AG08395 (cell line): Measurements from ENCODE around the gene KISS1.
A peak's percentile ranks its signal among the peaks of the same experiment; 100 is the strongest.

Experiments
- DNase-seq: peaks from one replicate; pipeline ENCODE4 v3.0.0; 2012; ENCODE audit warnings: mixed read lengths, low spot score

The KISS1 gene

GRCh38 chr1:204217648-204218000 lies 21.3 kb upstream of the KISS1 start:
- DNase-seq: no peak

DNA sequence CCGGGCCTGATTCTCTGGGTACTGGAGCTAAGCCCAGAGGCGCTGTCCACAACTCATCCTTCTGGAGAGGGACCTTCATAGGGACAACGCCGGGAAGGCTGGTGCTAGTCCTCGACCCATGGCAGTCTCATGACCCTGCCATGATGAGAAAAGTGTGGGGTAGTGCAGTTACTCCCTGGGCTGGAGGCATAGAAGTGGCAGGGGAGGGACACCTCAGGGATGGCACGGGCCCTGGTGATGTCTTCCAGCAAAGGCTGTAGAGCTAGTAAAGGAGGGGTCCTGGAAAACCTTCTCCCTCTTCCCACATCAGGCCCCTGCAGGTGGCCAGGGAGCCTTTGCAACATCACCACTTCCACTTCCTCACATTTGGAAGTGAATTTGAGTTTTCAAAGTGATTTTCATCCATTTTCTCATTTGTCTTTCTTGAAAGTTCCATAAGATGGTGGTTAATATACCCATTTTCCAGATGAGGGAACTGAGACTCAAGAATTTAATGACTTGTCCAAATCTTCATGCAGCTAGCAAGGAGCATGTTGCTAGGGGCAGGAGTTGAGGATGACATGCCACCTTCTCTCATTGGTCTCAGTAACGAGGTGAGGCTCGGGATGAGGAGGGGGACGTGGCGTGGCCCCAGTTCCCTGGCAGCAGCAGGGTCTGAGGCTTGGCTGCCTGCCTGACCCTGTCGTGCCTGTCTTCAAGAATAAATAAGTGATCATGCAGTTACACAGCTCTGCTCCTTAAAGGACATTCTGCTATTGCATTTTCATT lies 20.8 kb upstream of the KISS1 start:
- DNase-seq: no peak

DNA sequence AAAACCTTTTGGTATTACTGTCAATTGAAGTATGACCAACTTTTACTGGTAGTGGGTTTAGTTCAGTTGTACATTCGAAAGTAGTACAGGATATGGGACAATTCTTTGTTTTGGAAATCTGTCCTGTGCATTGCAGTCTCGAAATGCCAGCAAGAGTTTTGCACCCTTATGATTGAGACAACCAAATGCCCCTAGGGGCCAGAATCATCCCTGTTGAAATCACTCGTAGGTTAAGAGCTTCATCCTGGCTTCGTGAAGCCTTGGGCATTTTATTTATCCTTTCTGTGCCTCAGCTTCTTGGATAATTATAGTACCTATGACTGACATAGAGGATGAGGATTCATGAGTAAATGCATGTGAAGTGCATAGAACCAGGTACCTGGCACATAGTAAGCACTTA lies 19.9 kb upstream of the KISS1 start:
- no peak for DNase-seq

GRCh38 chr1:204213668-204214662 lies 17.7 kb upstream of the KISS1 start, which contains the start of gene GOLT1A:
Gene GOLT1A (minus strand): TSS chr1:204213988. CDS start chr1:204213906, 82 bp downstream.
- DNase-seq: peak; percentile 72

DNA sequence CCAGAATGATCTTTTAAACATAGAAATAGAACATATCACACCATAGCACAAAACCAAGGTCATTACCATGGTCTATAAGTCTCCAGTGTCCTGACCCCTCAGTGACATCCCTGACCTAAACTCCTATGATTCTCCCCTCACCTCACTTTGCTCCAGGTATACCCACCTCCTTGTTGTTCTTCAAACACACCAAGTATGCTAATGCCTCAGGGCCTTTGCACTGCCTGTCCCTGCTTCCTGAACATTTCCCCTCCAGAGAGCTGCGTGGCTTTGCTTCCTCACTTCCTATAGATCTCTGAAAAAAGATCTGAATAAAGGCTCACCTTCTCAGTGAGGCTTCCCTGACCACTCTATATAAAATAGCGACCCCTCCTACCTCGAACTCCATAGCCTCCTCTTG lies 16.4 kb upstream of the KISS1 start:
- no peak for DNase-seq

DNA sequence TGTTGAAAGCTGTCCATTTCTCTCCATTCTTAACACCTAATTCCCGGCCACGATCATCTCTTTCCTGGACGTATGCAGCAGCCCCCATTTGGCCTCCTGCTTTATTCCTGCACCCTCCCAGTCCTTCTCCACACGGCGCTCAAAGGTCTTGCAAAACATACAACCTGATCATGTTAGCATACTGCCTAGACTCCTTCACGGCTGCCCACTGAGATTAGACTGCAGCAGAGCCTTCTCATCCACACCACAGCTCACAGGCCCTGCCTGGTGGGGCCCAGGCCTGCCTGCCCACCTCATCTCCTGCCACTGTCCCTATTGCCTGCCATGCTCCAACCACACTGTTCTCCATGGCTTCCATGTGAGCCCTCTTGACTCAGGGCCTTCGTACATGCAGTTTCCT lies 14.8 kb upstream of the KISS1 start:
- DNase-seq: no peak

DNA sequence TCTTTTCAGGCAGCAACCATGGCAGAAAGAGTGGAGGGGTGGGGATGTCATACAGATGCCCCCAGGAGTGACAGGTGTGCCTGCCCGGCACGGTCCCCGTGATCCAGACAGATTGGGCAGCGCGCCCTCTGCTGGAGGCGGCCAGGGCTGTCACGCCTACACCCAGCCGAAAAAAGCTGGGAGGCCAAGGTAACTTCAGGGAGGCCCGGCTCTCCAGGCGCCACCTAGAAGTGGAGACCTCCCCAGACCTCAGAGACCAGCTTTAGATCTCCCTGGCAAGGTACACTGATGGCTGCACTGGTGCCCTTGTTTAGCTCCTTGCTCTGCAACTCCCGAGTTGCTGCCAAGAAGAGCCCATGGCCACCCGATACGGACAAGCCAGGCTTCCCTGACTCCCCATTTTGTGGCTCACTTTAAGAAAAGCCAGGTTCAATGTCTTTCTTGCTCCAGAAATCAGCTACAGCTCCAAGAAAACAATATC lies 10.9 kb upstream of the KISS1 start:
- peak; percentile 76 for DNase-seq

DNA sequence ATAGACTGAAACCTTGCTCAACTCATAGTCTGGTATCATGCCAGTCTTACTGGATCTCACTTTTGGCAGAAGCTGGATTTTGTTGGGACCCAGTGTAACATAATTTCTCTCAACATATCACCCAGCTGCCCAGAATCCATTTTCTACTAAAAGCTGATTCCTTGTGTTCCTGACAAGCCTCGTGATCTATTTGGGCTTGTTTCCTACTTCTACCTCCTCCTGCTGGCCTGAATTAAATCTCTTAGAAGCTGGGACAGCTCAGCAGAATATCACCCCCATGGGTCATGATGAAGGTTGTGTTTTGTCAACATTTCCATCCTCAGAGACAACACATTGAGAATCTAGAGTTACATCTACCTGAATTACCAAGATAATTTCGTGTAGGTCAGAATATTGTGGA lies 9.8 kb upstream of the KISS1 start:
- peak; percentile 37 for DNase-seq

- no peak for DNase-seq
These were observed 9.2 kb upstream of the KISS1 start for GRCh38 chr1:204205486-204205885.

- DNase-seq: no peak
These were observed 8.7 kb upstream of the KISS1 start for GRCh38 chr1:204204944-204205343.

- DNase-seq: no peak
These were observed 7.0 kb upstream of the KISS1 start for GRCh38 chr1:204203206-204203767.

DNA sequence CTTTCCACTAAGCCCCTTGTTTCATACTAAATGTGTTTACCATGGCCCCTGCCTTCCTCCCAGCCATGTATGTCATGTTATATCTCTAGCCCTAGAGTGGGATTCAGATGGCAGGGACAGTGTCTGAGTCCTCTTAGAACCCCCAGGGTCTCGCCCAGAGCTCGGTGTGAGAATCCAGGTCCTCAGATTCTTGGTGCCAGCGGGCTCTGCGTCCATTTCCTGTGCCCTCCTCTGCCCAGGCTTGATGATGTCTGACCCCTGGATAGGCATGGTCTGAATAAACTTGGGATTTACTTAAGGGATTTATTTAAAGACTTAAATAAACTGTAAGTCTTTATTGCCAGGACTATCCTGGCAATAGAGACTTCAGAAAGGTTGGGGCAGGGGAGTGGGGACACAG lies 6.2 kb upstream of the KISS1 start:
- no peak for DNase-seq

GRCh38 chr1:204201348-204202040 lies 5.2 kb upstream of the KISS1 start:
- no peak for DNase-seq

- DNase-seq: no peak
These were observed 3.3 kb upstream of the KISS1 start for GRCh38 chr1:204199579-204199978.

GRCh38 chr1:204198348-204199340 lies 2.4 kb upstream of the KISS1 start:
- peak; percentile 78 for DNase-seq

DNA sequence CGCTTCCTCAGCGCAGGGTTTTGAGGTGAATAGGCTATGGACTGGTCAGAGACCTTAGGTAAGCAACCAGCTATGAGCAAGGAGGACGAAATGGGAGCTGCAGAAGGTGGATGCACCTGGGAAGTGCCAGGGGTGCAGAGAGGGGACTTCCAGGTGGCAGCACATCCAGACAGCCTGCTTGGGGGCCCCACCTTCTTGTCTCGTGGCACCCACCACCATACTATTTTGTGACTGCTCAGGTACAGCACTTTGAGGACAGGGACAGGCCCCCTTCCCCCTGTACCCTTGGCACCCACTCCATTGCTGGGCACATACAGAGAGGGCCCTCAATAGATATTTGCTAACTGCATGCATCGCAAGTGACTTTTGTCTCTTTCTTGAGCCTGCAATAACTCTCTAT lies 777 bp upstream of the KISS1 start:
- no peak for DNase-seq

- no peak for DNase-seq
These were observed 1.5 kb downstream of the KISS1 start for GRCh38 chr1:204194771-204195170.

DNA sequence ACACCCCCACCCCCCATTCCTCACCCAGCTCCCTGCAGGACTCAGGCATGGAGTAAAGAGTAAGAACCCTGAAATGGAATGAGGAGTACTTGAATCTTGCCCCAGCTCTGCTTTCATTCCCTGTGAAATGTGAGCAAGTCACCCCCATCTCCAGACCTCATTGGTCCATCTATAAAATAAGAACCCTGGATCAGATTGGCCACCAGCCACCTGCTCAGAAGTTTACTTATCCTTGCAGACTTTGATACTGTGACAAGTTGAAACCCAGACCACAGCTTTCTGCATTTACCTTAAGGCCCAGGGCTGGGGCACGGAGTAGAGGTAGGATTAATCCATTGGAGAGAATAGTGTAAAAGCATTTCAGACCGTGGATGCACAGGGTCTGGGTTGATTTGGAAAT lies 2.2 kb downstream of the KISS1 start:
- DNase-seq: no peak

DNA sequence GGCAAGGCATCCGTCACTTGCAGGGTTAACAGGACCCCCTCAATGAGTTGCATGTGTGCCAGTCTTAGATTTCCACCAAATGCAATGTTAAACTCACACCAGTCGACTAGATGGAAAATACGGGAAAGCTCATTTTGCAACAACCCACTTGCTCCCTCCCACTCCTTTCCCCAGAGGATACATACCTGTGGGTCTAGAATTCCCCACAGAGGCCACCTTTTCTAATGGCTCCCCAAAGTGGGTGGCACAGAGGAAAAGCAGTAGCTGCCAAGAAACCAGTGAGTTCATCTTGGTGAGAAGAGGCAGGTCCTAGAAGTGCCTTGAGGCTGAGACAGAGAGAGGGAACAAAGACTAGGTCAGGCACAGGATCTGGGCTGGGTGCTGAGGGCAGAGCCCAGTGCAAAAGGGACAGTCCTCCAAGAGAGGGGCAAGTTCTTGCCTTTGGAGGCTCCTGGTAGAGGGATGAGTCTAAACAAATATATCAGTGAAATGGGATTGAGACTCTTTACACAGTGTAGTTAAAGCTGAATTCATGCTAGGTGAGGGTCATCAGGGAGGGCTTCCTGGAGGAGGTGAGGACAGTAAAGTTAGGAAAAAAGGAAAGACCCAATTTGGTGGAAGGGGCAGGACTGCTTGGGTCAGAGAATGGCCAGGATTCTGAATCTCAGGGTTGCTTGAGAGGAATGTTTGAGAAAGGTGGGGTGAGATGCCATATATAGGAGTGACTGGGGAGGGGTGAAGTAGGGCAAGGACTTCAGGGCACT lies 3.5 kb downstream of the KISS1 start:
- no peak for DNase-seq

GRCh38 chr1:204192046-204192445 lies 4.2 kb downstream of the KISS1 start:
- DNase-seq: no peak
